Activated CD8-positive, alpha-beta memory T cell treated with anti-CD3 and anti-CD28 coated beads for 24 hours (primary cell): ENCODE measurements around the gene RPS15.
"Not testable (repeated sequence)": the region's sequence is repeated elsewhere in the genome, so short reads cannot be mapped to it uniquely, and the experiment has no call there.

Source experiments
- DNase-seq: peaks from one replicate; pipeline ENCODE4 v3.0.0-alpha.2; 2020

RPS15 gene

GRCh38 chr19:1471515-1472160, 33.4 kb downstream of the RPS15 start:
- DNase-seq: no peak

- no peak for DNase-seq
Measured at GRCh38 chr19:1472231-1473084, 34.3 kb downstream of the RPS15 start.

GRCh38 chr19:1473085-1473851, 35.1 kb downstream of the RPS15 start:
- DNase-seq: no peak

- no peak for DNase-seq
Measured at GRCh38 chr19:1474011-1474764, 36.0 kb downstream of the RPS15 start.

- no peak for DNase-seq
Measured at GRCh38 chr19:1474765-1475351, 36.7 kb downstream of the RPS15 start.

GRCh38 chr19:1475751-1476437, 37.7 kb downstream of the RPS15 start:
- DNase-seq: no peak

- DNase-seq: not testable (repeated sequence)
Measured at GRCh38 chr19:1477056-1477455, 38.9 kb downstream of the RPS15 start.

- DNase-seq: peak; percentile 95
Measured at GRCh38 chr19:1478934-1479707, 40.9 kb downstream of the RPS15 start, which contains the start of gene C19orf25. Gene C19orf25 (minus strand): TSS chr19:1479215. CDS start chr19:1478903, 312 bp downstream.

- DNase-seq: no peak
Measured at GRCh38 chr19:1481224-1481892, 43.2 kb downstream of the RPS15 start.

GRCh38 chr19:1481893-1482360, 43.7 kb downstream of the RPS15 start:
- no peak for DNase-seq

- no peak for DNase-seq
Measured at GRCh38 chr19:1482361-1483130, 44.4 kb downstream of the RPS15 start.

- no peak for DNase-seq
Measured at GRCh38 chr19:1483131-1483978, 45.2 kb downstream of the RPS15 start.

GRCh38 chr19:1483979-1484428, 45.8 kb downstream of the RPS15 start:
- no peak for DNase-seq

- DNase-seq: no peak
Measured at GRCh38 chr19:1486720-1487575, 48.8 kb downstream of the RPS15 start.

GRCh38 chr19:1487576-1488281, 49.5 kb downstream of the RPS15 start:
- no peak for DNase-seq

- DNase-seq: no peak
Measured at GRCh38 chr19:1488282-1488601, 50.0 kb downstream of the RPS15 start.
